HEK293T (cell line): Measurements from ENCODE around the gene CD40.

Source experiments
- ARNT ChIP-seq: fragments of 450-650 bp; IDR thresholded peaks from 2 replicates; pipeline ENCODE4 v1.6.1; 2017; ENCODE audit warnings: mild to moderate bottlenecking
- BHLHE40 ChIP-seq: fragments of 450-650 bp; IDR thresholded peaks from 2 replicates; pipeline ENCODE4 v1.6.1; 2016; ENCODE audit warnings: mild to moderate bottlenecking, moderate library complexity, borderline replicate concordance
- FOXA1 ChIP-seq: fragments of 450-650 bp; IDR thresholded peaks from 2 replicates; pipeline ENCODE4 v1.6.1; 2016; ENCODE audit warnings: mild to moderate bottlenecking
- FOXK2 ChIP-seq: fragments of 450-650 bp; IDR thresholded peaks from 2 replicates; pipeline ENCODE4 v1.6.1; 2016; ENCODE audit warnings: mild to moderate bottlenecking
- HDGF ChIP-seq: fragments of 450-650 bp; IDR thresholded peaks from 2 replicates; pipeline ENCODE4 v1.6.1; 2017; ENCODE audit warnings: antibody characterized with exemption, borderline replicate concordance
- NFRKB ChIP-seq: fragments of 450-650 bp; IDR thresholded peaks from 2 replicates; pipeline ENCODE4 v1.6.1; 2016; ENCODE audit warnings: mild to moderate bottlenecking, moderate library complexity
- SP1 ChIP-seq: fragments of 450-650 bp; IDR thresholded peaks from 2 replicates; pipeline ENCODE4 v1.6.1; 2017
- TARDBP ChIP-seq: fragments of 450-650 bp; IDR thresholded peaks from 2 replicates; pipeline ENCODE4 v1.6.1; 2016

DNA sequence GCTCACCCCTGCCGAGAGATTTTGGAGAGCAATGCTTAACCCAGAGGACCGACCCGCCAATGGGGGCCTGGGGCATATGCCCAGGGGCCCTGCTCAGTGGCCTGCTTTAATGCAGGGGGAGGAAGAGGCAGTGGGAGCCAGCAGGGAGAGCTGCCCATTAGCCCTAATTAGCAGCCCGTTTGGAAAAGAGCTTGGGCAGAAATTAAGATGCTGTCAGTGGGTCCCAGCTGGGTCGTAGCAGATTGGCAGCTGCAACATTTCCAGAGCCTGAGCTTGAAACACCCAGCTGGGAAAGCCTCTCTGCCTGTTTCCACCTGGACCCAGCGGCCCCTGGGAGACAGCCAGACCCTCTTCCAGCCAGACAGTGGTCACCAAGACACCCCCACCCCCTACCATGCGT is 39.5 kb downstream of the CD40 start:
- TF ChIP-seq SP1, result no peak
- no peak for TF ChIP-seq ARNT
- TF ChIP-seq BHLHE40, result no peak
- TF ChIP-seq TARDBP, result no peak
- no peak for TF ChIP-seq FOXK2
- no peak for TF ChIP-seq FOXA1
- no peak for TF ChIP-seq NFRKB
- TF ChIP-seq HDGF, result no peak
